Measurements from ENCODE around the gene KCNN1. TPM values are rescaled to one million over a fixed set of nuclear protein-coding genes. Genes with fewer than 3 reads are reported as not detected.
"Not testable (repeated sequence)": the region's sequence is repeated elsewhere in the genome, so short reads cannot be mapped to it uniquely, and the experiment has no call there.

Gene KCNN1
- total RNA-seq, 1 donor from 2014 or later: 0.13 TPM

- DNase-seq (ENCODE audit: low spot score): no peak
Observed at GRCh38 chr19:18027151-18027550, 60.2 kb downstream of the KCNN1 start.

DNA sequence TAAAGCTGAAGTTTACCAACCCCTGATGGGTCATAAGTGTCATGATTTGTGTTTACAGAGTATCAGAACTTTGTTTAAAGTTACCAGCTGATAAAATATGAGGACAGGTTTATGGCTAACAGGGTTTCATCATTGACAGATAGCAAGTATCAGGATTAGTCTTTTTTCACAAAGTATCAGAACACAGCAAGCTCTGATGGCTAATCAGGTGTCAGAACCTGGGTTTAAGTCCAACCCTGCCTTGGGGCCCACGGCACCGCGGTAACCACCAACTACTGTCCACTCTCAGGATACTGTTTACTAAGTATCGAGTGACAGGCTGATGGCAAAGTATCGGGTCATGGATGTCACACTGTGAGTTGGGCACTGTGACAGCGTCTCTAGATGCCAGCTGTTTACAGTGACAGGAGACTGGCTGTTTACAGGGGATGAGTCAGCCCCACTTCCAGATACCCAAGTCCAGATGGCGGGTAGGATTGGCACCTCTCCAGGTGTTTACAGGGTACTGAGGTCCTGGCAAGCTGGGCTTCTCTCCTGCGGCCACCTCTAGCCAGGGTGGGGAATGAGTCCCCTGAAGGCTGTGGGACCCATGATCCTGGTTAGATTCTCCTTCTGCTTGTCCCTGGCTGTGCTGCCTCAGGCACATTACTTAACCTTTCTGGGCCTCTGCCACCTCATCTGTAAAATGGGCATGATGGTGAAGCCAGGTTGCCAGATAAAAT lies 62.9 kb downstream of the KCNN1 start:
- DNase-seq (ENCODE audit: low spot score): no peak

- DNase-seq (ENCODE audit: low spot score): not testable (repeated sequence)
Observed at GRCh38 chr19:18031401-18031800, 64.5 kb downstream of the KCNN1 start.

DNA sequence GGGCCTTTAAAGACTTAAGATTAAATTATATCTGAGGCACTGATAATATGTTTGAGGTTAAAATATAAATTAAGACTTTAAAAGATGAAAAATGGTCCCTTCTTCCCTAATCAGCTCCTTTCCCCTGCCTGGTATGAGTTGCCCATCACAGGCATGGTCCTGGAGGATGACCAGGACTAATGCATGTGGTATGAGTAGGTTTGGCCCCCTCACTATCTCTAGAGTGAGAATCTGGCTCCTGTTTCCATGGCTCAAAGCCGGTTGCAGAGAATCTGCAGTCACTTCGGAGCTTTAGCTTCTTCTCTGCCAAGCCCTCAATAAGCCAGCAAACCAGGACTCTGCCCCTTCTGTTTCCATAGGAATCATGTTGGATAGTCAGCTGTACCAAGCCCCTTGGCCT lies 65.2 kb downstream of the KCNN1 start:
- not testable (repeated sequence) for DNase-seq (ENCODE audit: low spot score)

- no peak for DNase-seq (ENCODE audit: low spot score)
Observed at GRCh38 chr19:18041054-18041453, 74.1 kb downstream of the KCNN1 start.

DNA sequence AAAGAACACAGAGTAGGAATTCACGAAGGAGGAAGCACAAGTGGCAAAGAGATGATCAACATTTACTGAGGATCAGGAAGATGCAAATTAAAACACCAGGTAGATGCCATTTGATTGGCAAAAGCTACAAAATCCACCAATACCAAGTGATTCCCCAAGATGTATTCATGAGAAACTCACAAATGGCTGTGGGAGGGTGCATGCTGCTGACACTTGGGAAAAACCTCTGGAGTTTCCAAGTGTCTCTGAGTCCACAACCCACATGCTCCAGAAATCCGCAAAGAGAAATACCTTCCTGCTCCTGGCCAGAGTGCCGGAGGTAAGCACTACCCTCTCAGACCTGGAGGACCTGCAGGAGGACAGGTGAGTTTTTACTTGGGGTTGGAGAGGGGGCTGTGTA lies 76.8 kb downstream of the KCNN1 start:
- DNase-seq (ENCODE audit: low spot score): no peak

GRCh38 chr19:18044825-18045304 lies 78.0 kb downstream of the KCNN1 start:
- DNase-seq (ENCODE audit: low spot score): peak; percentile 91

- no peak for DNase-seq (ENCODE audit: low spot score)
Observed at GRCh38 chr19:18045307-18046050, 78.6 kb downstream of the KCNN1 start.

- DNase-seq (ENCODE audit: low spot score): no peak
Observed at GRCh38 chr19:18046059-18046718, 79.3 kb downstream of the KCNN1 start.

DNA sequence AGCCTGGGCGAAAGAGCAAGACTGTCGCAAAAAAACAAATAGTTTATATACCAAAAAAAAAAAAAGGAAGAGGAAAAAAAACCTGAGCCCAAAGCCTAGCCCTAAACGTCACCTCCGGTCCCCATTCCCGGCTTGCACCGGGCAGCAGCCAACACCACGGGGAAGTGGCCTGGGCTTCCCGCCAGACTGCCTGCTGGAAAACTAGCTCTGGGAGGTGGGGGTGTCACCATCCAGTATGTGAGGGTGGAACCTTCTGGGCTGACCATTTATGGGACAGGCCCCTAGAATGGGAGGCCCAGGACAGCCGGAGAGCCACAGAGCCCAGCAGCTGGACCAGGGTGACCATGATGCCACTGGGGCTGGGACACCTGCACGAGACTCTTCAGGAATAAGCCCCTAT lies 82.5 kb downstream of the KCNN1 start:
- peak; percentile 97 for DNase-seq (ENCODE audit: low spot score)

Other genes starting within 250 kb of the KCNN1 start
- 71.1 TPM for gene MAP1S, start 247.6 kb upstream of the KCNN1 start, total RNA-seq
- 2.6 TPM for gene FCHO1, start 215.6 kb upstream of the KCNN1 start, total RNA-seq
- gene B3GNT3, start 172.0 kb upstream of the KCNN1 start, total RNA-seq: 0.32 TPM
- gene INSL3, start 145.6 kb upstream of the KCNN1 start, total RNA-seq: 0.61 TPM
- gene JAK3, start 119.1 kb upstream of the KCNN1 start, total RNA-seq: 20.1 TPM
- gene RPL18A, start 107.2 kb upstream of the KCNN1 start, total RNA-seq: 1,467 TPM
- gene SLC5A5, start 95.2 kb upstream of the KCNN1 start, total RNA-seq: 0.22 TPM
- gene CCDC124, start 34.1 kb upstream of the KCNN1 start, total RNA-seq: 78.9 TPM
- 26.0 TPM for gene ARRDC2, start 41.1 kb downstream of the KCNN1 start, total RNA-seq
- 2.3 TPM for gene IL12RB1, start 119.8 kb downstream of the KCNN1 start, total RNA-seq
- 19.1 TPM for gene MAST3, start 130.7 kb downstream of the KCNN1 start, total RNA-seq
- gene PIK3R2, start 186.1 kb downstream of the KCNN1 start, total RNA-seq: 14.8 TPM
- gene IFI30, start 206.7 kb downstream of the KCNN1 start, total RNA-seq: 236 TPM
- 10.7 TPM for gene MPV17L2, start 226.1 kb downstream of the KCNN1 start, total RNA-seq
- gene RAB3A, start 236.9 kb downstream of the KCNN1 start, total RNA-seq: 3.0 TPM